Sigmoid colon (tissue), 7 donors: ENCODE results near the gene XRCC5. TPM values are rescaled to one million over a fixed set of nuclear protein-coding genes. Genes with fewer than 3 reads are reported as not detected.

Source experiments
- DNase-seq: peaks from one replicate; pipeline ENCODE4 v3.0.0-alpha.2; 2019
- H3K27ac ChIP-seq, 4 donors: fragments of 200-600 bp; sonication (generic); one replicate each; pipeline ENCODE4 v1.5.1; 2016 to 2019; ENCODE audit warnings: mild to moderate bottlenecking in 1 of 4
- H3K27me3 ChIP-seq, 3 donors: fragments of 200-600 bp; sonication (generic); one replicate each; pipeline ENCODE4 v1.5.1; 2019; ENCODE audit warnings: mild to moderate bottlenecking in 1 of 3
- H3K36me3 ChIP-seq, 4 donors: fragments of 200-600 bp; sonication (generic); one replicate each; pipeline ENCODE4 v1.5.1; 2016 to 2019
- H3K4me1 ChIP-seq, 4 donors: fragments of 200-600 bp; sonication (generic); one replicate each; pipeline ENCODE4 v1.5.1; 2017 to 2019
- H3K4me3 ChIP-seq, 4 donors: fragments of 200-600 bp; sonication (generic); one replicate each; pipeline ENCODE4 v1.5.1; 2017 to 2019; ENCODE audit warnings: mild to moderate bottlenecking in 2 of 4, moderate library complexity in 1 of 4
- H3K9me3 ChIP-seq, 4 donors: fragments of 200-600 bp in 3 of 4; sonication (generic) in 3 of 4; one replicate each; pipeline versions ENCODE4 v1.5.1 to v1.6.1; 2013 to 2019
- EP300 ChIP-seq, 4 donors: sonication (generic); formaldehyde crosslinking; IDR thresholded peaks; one replicate each; pipeline ENCODE4 v1.6.1; 2017; ENCODE audit warnings: antibody characterized with exemption in 4 of 4
- POLR2A ChIP-seq, 2 donors: fragments of 450-650 bp; IDR thresholded peaks; one replicate each; pipeline ENCODE4 v1.6.1; 2016; ENCODE audit warnings: antibody characterized with exemption in 2 of 2, mild to moderate bottlenecking in 2 of 2, moderate library complexity in 2 of 2
- POLR2AphosphoS5 ChIP-seq, 4 donors: sonication (generic); formaldehyde crosslinking; IDR thresholded peaks; one replicate each; pipeline ENCODE4 v1.6.1; 2017; ENCODE audit warnings: antibody characterized with exemption in 4 of 4
- WGBS, 2 donors: extraction: QIAGEN DNeasy Blood & Tissue Kit; methylation state at CpG; one replicate each; pipeline ENCODE4 v1.1.7; 2013; 5-methylcytosine and 5-hydroxymethylcytosine counted together
- intact Hi-C: fragments of 100-400 bp; cut with DNase I; formaldehyde crosslinking; loops from one replicate; pipeline ENCODE4 v1.15.1; 2023
- polyA plus RNA-seq, 3 donors: library from polyadenylated mRNA; stranded (reverse); fragments of 200-250 nt; gene quantifications; one replicate each; pipeline ENCODE4 v1.2.3, GENCODE V29; 2013
- total RNA-seq, 4 donors: library from RNA; depleted of rRNA; stranded (reverse); fragments of >200 nt; gene quantifications; one replicate each; pipeline ENCODE4 v1.1.0, GENCODE V29; 2016
- TF ChIP-seq, protein P1 (sequence below), 4 experiments: fragments of 450-650 bp in 3 of 4; fragments of 200-600 bp in 1 of 4; IDR thresholded peaks; one replicate each; pipeline ENCODE4 v1.5.1; 2016 to 2019; ENCODE audit warnings: antibody characterized with exemption in 4 of 4, mild to moderate bottlenecking in 3 of 4, moderate library complexity in 2 of 4
- donor health status: healthy with polysubstance abuse.
- donor health status: Bipolar disorder and iron deficiency.
- donor health status: healthy.

XRCC5 gene
- total and polyA plus RNA-seq, 7 donors: 70.3 to 152 (median 111) TPM

DNA sequence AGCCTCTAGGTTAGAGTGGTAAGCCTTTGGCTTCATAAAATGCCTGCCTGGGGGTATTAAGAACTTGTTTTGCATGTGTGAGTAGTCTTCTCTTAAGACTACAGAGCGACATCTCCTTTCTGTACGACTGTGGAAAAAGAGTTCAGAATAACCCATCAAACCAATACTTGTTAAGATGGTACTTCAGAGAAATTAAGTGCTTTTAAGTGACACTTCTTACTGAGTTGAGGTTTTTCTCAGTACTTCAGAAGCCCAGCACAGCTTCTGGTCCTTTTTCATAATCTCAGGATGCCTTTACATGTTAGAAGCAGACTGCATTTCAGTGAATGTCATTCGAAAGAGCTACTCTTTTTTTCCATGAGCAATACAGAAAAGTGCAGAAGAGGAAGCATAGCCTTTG lies 10.8 kb downstream of the XRCC5 start:
- Histone ChIP-seq H3K27ac (no peak overlapping the region), H3K4me1 (peaks cover 0 to 29% (median 6%) of the 10 kb centered on the region in 4 donors), H3K9me3 (no peaks in the 10 kb centered on the region), H3K27me3 (no peaks in the 10 kb centered on the region), H3K4me3 (no peak overlapping the region), H3K36me3 (peaks cover 23 to 89% (median 37%) of the 10 kb centered on the region in 4 donors)
- 62 to 89% methylated on average over 3 of the region's 3 CpGs for WGBS, 2 donors
- intact Hi-C loops: no loop called here
- no peak for TF ChIP-seq POLR2AphosphoS5 (IDR thresholded peaks at IDR 0.05)
- TF ChIP-seq EP300 (IDR thresholded peaks at IDR 0.05): no peak
- TF ChIP-seq POLR2A (IDR thresholded peaks at IDR 0.05): no peak
- TF ChIP-seq, protein P1, sequence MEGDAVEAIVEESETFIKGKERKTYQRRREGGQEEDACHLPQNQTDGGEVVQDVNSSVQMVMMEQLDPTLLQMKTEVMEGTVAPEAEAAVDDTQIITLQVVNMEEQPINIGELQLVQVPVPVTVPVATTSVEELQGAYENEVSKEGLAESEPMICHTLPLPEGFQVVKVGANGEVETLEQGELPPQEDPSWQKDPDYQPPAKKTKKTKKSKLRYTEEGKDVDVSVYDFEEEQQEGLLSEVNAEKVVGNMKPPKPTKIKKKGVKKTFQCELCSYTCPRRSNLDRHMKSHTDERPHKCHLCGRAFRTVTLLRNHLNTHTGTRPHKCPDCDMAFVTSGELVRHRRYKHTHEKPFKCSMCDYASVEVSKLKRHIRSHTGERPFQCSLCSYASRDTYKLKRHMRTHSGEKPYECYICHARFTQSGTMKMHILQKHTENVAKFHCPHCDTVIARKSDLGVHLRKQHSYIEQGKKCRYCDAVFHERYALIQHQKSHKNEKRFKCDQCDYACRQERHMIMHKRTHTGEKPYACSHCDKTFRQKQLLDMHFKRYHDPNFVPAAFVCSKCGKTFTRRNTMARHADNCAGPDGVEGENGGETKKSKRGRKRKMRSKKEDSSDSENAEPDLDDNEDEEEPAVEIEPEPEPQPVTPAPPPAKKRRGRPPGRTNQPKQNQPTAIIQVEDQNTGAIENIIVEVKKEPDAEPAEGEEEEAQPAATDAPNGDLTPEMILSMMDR (IDR thresholded peaks at IDR 0.05): no peak
- DNase-seq: no peak

GRCh38 chr2:216121255-216121654 lies 12.1 kb downstream of the XRCC5 start:
- 81 to 91% methylated on average over 3 of the region's 3 CpGs for WGBS, 2 donors
- TF ChIP-seq, protein P1 (IDR thresholded peaks at IDR 0.05): no peak
- TF ChIP-seq POLR2A (IDR thresholded peaks at IDR 0.05): no peak
- no peak for TF ChIP-seq EP300 (IDR thresholded peaks at IDR 0.05)
- TF ChIP-seq POLR2AphosphoS5 (IDR thresholded peaks at IDR 0.05): no peak
- intact Hi-C loops: no loop called here
- no peak overlapping the region for H3K27ac ChIP-seq
- H3K4me3 ChIP-seq: no peak overlapping the region
- H3K36me3 ChIP-seq: peaks cover 27 to 100% (median 49%) of the 10 kb centered on the region in 4 donors
- no peaks in the 10 kb centered on the region for H3K27me3 ChIP-seq
- DNase-seq: no peak
- H3K9me3 ChIP-seq: no peaks in the 10 kb centered on the region
- H3K4me1 ChIP-seq: peaks cover 0 to 18% (median 0%) of the 10 kb centered on the region in 4 donors

- Histone ChIP-seq H3K27ac (no peak overlapping the region), H3K36me3 (peaks cover 40 to 98% (median 60%) of the 10 kb centered on the region in 4 donors), H3K27me3 (no peaks in the 10 kb centered on the region), H3K4me3 (no peak overlapping the region), H3K4me1 (no peaks in the 10 kb centered on the region), H3K9me3 (no peaks in the 10 kb centered on the region)
- intact Hi-C loops: no loop called here
- DNase-seq: no peak
- WGBS, 2 donors: 95 to 96% methylated on average over 5 of the region's 5 CpGs
- TF ChIP-seq POLR2AphosphoS5 (IDR thresholded peaks at IDR 0.05): no peak
- TF ChIP-seq EP300 (IDR thresholded peaks at IDR 0.05): no peak
- TF ChIP-seq POLR2A (IDR thresholded peaks at IDR 0.05): no peak
- TF ChIP-seq, protein P1 (IDR thresholded peaks at IDR 0.05): no peak
Observed at GRCh38 chr2:216126943-216127342, 17.8 kb downstream of the XRCC5 start.

DNA sequence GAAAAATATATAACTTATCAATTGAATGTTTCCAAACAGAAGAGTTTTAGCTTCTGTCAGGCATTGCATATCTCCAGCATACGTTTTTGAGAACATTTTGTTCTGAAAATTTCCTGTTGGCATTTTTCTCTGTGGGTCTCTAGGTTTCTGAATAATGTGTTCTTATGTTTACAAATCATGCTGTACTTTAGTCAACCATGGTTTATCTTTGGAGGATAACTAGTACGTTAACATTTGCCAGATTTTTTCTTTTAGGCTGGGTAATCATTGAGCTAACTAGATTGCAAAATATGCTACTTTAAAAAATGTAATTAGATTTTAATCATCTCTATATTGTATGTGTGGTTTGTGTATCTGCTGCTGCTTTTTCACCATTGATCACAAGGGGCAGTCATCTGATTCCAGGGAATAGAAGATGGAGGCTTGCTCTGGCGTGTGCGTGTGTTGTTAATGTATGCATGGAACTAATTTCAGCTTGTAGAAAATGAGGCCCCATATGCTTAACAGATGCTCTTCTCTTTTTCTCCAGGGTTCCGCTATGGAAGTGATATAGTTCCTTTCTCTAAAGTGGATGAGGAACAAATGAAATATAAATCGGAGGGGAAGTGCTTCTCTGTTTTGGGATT lies 21.3 kb downstream of the XRCC5 start:
- no peaks in the 10 kb centered on the region for H3K9me3 ChIP-seq
- peaks cover 40 to 98% (median 55%) of the 10 kb centered on the region in 4 donors for H3K36me3 ChIP-seq
- no peaks in the 10 kb centered on the region for H3K4me1 ChIP-seq
- H3K4me3 ChIP-seq: no peak overlapping the region
- DNase-seq: no peak
- TF ChIP-seq EP300 (IDR thresholded peaks at IDR 0.05): no peak
- TF ChIP-seq, protein P1 (IDR thresholded peaks at IDR 0.05): no peak
- no peak for TF ChIP-seq POLR2A (IDR thresholded peaks at IDR 0.05)
- TF ChIP-seq POLR2AphosphoS5 (IDR thresholded peaks at IDR 0.05): no peak
- no peaks in the 10 kb centered on the region for H3K27me3 ChIP-seq
- 75 to 87% methylated on average over 6 of the region's 6 CpGs for WGBS, 2 donors
- intact Hi-C loops: no loop called here
- H3K27ac ChIP-seq: no peak overlapping the region
